Measurements from ENCODE around the gene BRICD5. TPM values are rescaled to one million over a fixed set of nuclear protein-coding genes. Genes with fewer than 3 reads are reported as not detected.

Gene BRICD5
- total and polyA plus RNA-seq, 5 experiments from 2014 or later: 0.11 to 27.0 (median 13.4) TPM; not detected in 1

DNA sequence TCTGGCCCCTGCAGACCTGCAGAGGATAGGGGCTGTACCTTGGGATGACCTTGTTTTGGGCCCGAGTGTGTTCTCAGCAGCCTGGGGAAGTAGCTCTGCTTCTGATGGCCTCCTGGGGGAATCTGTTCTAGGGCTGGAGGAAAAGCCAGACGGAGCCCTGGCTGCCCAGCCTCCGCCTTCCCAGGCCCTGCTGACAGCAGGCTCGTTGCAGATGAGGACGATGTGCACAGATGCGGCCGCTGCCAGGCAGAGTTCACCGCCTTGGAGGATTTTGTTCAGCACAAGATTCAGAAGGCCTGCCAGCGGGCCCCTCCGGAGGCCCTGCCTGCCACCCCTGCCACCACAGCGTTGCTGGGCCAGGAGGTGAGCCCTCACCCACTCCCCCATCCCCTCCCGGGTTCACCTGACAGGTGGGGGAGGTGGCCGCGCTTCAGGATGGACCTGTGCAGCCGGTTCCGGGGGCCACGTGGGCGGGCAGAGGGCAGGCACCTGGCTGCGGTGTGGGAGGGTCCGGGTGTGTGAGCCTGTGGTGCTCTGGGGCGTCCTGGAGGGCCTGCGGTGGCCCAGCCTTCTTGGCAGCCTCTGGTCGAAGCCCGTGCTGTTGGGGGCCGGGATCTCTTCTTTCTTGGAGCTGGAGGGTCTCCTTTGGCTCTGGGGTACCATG lies 17.6 kb upstream of the BRICD5 start:
- H3K36me3 Mint-ChIP-seq: peaks cover 0 to 54% (median 23%) of the 10 kb centered on the region in 3 donors
- DNase-seq (no peak), ATAC-seq (no peak)
- H3K27ac Mint-ChIP-seq: no peak overlapping the region
- no peaks in the 10 kb centered on the region for H3K9me3 Mint-ChIP-seq
- H3K4me3 Mint-ChIP-seq: no peak overlapping the region
- POLR2A ChIA-PET: no interaction called here
- peaks cover 0 to 23% (median 12%) of the 10 kb centered on the region in 4 donors for H3K4me1 Mint-ChIP-seq
- H3K27me3 Mint-ChIP-seq: peaks cover 0 to 2% (median 0%) of the 10 kb centered on the region in 5 donors

DNA sequence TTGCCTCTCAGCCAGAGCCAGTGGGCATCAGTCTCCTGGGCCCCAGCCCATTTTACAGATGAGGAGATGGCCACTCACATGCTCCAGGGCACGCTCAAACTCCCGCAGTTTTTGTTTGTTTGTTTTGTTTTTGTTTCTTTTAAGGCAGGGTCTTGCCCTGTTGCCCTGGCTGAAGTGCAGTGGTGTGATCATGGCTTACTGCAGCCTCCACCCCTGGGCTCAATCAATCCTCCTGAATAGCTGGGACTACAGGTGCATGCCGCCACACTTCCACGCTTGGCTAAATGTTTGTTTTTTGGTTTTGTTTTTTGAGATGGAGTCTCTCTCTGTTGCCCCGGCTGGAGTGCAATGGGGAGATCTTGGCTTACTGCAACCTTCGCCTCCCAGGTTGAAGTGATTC lies 16.3 kb upstream of the BRICD5 start:
- peaks cover 0 to 2% (median 0%) of the 10 kb centered on the region in 5 donors for H3K27me3 Mint-ChIP-seq
- DNase-seq (no peak), ATAC-seq (no peak)
- POLR2A ChIA-PET: interaction anchor here (1.1 to 1.8 kb wide), 3 partner anchors 12 to 24 kb away, joined by 4 to 12 read pairs (median 4); partner anchors contain the start of genes ECI1, MLST8 and PGP
- H3K4me3 Mint-ChIP-seq: peak overlapping the region in 2 of 10 donors; percentile 10 to 16
- peaks cover 0 to 26% (median 13%) of the 10 kb centered on the region in 4 donors for H3K4me1 Mint-ChIP-seq
- H3K9me3 Mint-ChIP-seq: no peaks in the 10 kb centered on the region
- peak overlapping the region in 1 of 10 donors; percentile 22 for H3K27ac Mint-ChIP-seq
- peaks cover 0 to 47% (median 19%) of the 10 kb centered on the region in 3 donors for H3K36me3 Mint-ChIP-seq

DNA sequence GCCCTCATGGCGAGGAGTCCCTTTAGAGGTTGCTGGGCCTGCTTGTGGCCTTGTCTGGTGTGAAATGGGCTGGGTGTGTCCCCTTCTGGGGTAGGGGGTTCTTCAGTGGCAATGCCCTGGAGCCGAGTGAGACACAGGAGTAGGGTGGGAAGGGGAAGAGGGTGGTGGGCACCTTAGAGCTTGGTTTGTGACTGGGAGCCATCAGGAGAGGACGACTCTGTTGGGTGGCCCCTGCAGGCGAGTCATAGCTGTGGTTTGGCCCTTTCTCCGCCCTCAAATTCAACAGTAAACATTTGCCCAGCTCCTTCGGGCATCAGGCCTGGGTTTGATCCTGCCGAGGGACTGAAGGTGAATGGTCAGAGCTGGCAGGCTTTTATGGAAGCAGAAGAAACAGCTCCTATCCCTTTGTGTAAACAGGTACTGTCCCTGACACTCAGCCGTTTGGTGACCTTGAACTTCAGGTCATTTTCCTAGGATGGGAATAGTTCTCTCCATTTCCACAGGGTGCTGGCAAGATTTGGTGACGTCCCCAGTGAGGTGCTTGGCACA lies 15.7 kb upstream of the BRICD5 start:
- no peaks in the 10 kb centered on the region for H3K9me3 Mint-ChIP-seq
- H3K27me3 Mint-ChIP-seq: peaks cover 0 to 2% (median 0%) of the 10 kb centered on the region in 5 donors
- POLR2A ChIA-PET: interaction anchor here (0.7 to 1.8 kb wide), 4 partner anchors 10 to 25 kb away, joined by 3 to 12 read pairs (median 6); partner anchors contain the start of genes DNASE1L2, ECI1 and MLST8
- H3K27ac Mint-ChIP-seq: peak overlapping the region in 3 of 10 donors; percentile 52 to 77 (median 65)
- ATAC-seq (no peak), DNase-seq (no peak)
- H3K4me1 Mint-ChIP-seq: peaks cover 0 to 26% (median 13%) of the 10 kb centered on the region in 4 donors
- H3K4me3 Mint-ChIP-seq: peak overlapping the region in 6 of 10 donors; percentile 7 to 70 (median 24)
- peaks cover 0 to 41% (median 16%) of the 10 kb centered on the region in 3 donors for H3K36me3 Mint-ChIP-seq

DNA sequence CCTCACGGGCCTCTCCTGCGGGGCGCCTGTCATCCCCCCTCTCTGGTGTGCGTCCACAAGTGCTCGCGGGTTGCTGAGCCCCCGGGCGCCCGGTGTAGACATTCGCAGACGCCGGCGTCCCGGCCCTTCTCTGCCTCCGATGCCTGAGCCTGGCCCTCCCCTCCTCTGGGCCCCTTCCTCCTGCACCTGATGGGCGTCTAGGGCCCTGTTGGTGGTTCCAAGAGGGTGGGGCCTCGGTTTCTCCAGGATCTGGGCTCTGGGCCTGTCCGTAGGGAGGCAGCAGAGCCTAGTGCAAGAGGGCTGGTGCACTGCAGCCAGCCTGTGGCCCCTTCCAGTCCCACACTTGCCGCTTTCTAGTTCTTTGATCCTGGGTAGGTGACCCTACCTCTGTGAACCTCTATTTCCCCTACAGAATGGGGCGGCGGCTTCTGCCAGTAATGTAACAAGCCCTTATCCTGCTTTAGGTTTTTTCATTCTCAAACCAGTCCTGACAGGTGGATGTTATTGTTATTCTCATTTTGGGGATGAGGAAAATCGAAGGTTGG lies 13.4 kb upstream of the BRICD5 start:
- POLR2A ChIA-PET: interaction anchor here (0.6 to 2.0 kb wide), 4 partner anchors 9 to 251 kb away, joined by 3 to 13 read pairs (median 4); partner anchors contain the start of genes ECI1, MLST8, PGP and TBC1D24
- peaks cover 0 to 19% (median 6%) of the 10 kb centered on the region in 3 donors for H3K36me3 Mint-ChIP-seq
- H3K27me3 Mint-ChIP-seq: no peaks in the 10 kb centered on the region
- ATAC-seq (peak; percentile 29 to 35), DNase-seq (peak in 2 of 10 donors; percentile 10 to 31)
- H3K27ac Mint-ChIP-seq: peak overlapping the region; percentile 48 to 91 (median 61)
- H3K4me3 Mint-ChIP-seq: peak overlapping the region; percentile 71 to 90 (median 80)
- no peaks in the 10 kb centered on the region for H3K9me3 Mint-ChIP-seq
- H3K4me1 Mint-ChIP-seq: peaks cover 0 to 26% (median 13%) of the 10 kb centered on the region in 4 donors

DNA sequence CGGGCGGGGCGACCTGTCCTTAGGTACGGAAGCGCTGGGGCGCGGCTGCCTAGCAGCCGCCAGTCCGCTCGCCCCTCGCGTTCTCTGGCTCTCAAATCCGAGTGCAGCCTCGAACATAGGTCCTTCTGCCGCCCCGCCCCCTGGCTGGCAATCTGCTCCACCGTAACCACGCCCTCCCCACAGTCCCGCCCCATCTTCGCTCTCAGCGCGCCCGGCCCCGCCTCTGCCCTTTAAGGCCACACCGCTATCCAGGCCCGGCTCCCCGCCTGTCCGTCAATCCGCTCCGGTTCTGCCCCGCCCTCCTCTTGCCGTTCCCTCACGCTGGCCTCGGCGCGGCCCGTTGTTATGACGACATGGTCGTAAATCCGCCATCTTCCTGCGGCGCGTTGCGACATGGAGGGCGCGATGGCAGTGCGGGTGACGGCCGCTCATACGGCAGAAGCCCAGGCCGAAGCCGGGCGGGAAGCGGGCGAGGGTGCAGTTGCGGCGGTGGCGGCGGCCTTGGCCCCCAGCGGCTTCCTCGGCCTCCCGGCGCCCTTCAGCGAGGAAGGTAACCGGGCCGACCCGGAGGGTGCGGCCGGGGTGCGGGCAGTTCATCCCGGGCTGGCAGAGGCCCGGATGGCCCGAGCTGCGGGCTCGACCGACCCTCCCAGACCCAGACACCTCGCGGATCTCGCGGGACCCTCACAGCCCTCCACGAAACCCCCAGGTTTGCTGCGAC lies 12.7 kb upstream of the BRICD5 start, which contains the start of gene E4F1:
Gene E4F1, plus strand, starts transcription at position 371 of the 721 bp plus-strand sequence. Its CDS starts 23 bp downstream, at position 394.
- POLR2A ChIA-PET: interaction anchor here (0.7 to 2.0 kb wide), 6 partner anchors 9 to 290 kb away, joined by 4 to 13 read pairs (median 4); partner anchors contain the start of genes ECI1, MLST8, PGP and TRAF7
- H3K4me3 Mint-ChIP-seq: peak within 1 kb of the TSS; percentile 79 to 93 (median 88)

DNA sequence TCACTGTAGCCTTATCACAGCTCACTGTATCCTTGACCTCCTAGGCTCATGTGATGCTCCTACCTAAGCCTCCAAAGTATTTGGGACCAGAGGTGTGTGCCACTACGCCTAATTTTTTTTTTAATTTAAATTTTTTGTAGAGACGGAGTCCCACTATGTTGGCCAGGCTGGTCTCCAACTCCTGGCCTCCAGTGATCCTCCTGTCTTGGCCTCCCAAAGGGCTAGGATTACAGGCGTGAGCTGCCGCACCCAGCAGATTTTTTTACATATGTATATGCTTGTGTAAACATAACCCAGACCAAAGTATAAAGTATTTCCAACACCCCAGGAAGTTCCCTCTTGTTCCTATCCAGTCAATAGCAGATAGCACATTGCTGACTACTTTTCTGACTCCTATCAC lies 5.7 kb upstream of the BRICD5 start:
- Mint-ChIP-seq H3K36me3 (no peaks in the 10 kb centered on the region), H3K27ac (peak overlapping the region in 2 of 10 donors; percentile 56 to 59), H3K27me3 (no peaks in the 10 kb centered on the region), H3K9me3 (no peaks in the 10 kb centered on the region), H3K4me1 (peaks cover 5 to 23% (median 14%) of the 10 kb centered on the region in 4 donors), H3K4me3 (peak overlapping the region; percentile 42 to 92 (median 80))
- DNase-seq: no peak
- POLR2A ChIA-PET: interaction anchor here (0.7 to 3.6 kb wide), 4 partner anchors 11 to 302 kb away, joined by 3 to 58 read pairs (median 6); partner anchors contain the start of genes ATP6V0C and MLST8
- ATAC-seq: no peak

More for the DNA sequence above, 12.7 kb upstream of the BRICD5 start, which contains the start of gene E4F1:
- peak within 1 kb of the TSS; percentile 51 to 95 (median 90) for H3K27ac Mint-ChIP-seq
- peaks cover 0 to 26% (median 13%) of the 10 kb centered on the region in 4 donors for H3K4me1 Mint-ChIP-seq
- no peaks in the 10 kb centered on the region for H3K27me3 Mint-ChIP-seq
- H3K9me3 Mint-ChIP-seq: no peaks in the 10 kb centered on the region
- peak; percentile 92 to 99 (median 98) for DNase-seq
- H3K36me3 Mint-ChIP-seq: peaks cover 0 to 18% (median 6%) of the 10 kb centered on the region in 3 donors
- ATAC-seq: peak; percentile 95 to 97

DNA sequence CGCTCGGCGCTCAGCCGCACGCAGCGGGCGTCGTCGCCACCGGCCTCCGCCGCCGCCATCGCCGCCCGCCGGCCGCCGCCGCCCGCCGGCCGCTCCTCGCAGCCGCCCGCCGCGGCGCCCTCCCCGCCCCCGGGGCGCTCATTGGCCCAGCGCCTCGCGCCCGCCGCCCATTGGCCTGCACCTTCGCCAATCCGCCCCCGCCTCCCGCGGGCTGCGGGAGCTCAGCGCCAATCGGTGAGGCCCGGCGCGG lies 4.0 kb upstream of the BRICD5 start, which contains the start of gene PGP:
Gene PGP, minus strand, starts transcription at position 122 of the 250 bp plus-strand sequence. Its CDS starts 63 bp downstream, at position 59.
- Mint-ChIP-seq H3K27me3 (no peaks in the 10 kb centered on the region), H3K36me3 (peaks cover 0 to 2% (median 0%) of the 10 kb centered on the region in 3 donors), H3K27ac (peak within 1 kb of the TSS; percentile 37 to 95 (median 86)), H3K4me1 (peaks cover 5 to 23% (median 14%) of the 10 kb centered on the region in 4 donors), H3K4me3 (peak within 1 kb of the TSS; percentile 82 to 92 (median 88)), H3K9me3 (no peaks in the 10 kb centered on the region)
- DNase-seq: peak in 1 of 10 donors; percentile 99
- POLR2A ChIA-PET: interaction anchor here (0.6 to 3.6 kb wide), 25 partner anchors 8 to 1531 kb away, joined by 3 to 58 read pairs (median 3); partner anchors contain the start of genes AMDHD2, ATP6V0C, DNASE1L2 and E4F1
- peak; percentile 95 to 96 for ATAC-seq

DNA sequence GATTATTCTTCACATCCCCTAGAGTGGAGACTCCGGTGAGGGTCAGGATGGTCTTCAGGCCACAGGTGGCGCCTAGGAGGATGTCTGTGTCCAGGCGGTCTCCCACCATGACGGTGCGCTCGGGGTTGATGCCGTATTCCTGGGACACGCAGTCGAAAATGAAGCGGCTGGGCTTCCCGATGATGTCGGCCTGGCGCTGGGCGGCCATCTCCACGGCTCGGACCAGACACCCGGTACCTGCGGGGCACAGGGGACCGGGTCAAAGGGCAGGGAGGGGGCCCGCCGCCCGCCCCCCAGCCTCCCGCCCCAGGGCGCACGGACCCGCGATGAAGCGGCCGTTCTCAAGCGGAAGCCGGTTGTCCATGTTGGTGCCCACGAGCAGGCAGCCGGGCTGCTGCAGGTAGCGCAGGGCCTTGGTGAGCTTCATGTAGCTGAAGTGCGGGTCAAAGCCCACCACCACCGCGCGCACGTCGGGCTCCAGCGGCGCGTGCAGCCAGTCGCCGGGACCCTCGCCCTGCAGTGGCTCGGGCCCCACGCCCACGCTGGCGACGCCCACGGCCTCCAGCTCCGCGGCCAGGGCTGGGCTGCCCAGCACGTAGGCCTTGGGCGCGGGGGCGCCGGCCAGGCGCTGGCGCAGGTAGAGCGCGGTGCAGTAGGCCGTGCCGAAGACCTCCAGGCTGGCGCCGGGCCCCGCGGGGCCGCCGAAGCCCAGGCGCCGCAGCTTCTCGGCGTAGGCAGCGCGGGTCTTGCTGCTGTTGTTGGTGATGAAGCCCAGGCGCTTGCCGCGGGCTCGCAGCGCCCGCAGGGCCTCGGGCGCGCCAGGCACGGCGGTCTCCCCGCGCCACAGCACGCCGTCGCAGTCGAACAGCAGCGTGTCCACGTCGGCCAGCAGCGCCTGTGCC lies 3.4 kb upstream of the BRICD5 start:
- H3K27ac Mint-ChIP-seq: peak overlapping the region in 6 of 10 donors; percentile 33 to 81 (median 40)

DNA sequence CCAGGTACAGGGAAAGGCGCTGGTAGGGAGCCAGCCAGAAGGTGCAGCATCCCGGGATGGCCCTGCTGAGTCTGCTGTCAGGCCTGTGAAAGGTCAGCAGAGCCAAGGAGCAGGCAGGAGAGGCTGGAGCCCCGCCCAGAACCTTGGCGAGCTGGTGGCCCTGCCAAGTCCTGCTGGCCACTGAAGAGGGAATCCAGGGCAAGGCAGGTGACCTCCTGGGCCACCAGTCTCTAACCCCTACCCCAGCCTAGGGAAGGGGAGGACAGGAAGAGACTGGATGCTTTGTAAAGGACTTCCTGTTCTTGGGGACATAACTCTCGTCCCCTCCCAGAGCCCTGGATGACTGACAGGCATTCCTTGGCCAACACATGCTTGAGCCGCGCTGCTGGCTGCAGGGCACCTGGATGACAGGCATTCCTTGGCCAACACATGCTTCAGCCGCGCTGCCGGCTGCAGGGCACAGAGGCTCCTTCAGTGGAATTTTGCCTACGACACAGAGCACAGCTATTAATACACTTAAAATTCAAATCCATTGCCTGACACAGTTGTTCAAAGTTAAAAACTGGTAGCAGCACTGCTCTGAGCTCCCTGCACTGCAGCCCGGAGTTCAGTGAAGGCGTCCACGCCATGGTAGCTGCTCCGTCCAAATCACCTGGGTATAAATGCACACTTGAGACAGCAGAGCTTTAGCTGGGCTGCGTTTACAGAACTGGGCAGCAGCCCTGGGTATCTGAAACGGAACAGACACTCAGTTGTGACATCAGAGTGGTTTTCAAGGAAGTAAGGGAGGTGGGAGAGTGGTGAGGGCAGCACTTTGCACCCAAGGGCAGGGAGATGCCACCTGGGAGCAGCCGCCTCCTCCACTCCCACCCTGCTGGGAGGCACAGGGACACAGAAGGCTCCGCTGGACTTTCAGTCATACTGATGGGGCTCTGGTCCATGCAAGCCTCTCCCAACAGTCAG lies 2.0 kb upstream of the BRICD5 start:
- Mint-ChIP-seq H3K36me3 (peaks cover 0 to 18% (median 5%) of the 10 kb centered on the region in 3 donors), H3K4me3 (peak overlapping the region; percentile 59 to 85 (median 72)), H3K27me3 (no peaks in the 10 kb centered on the region), H3K4me1 (peaks cover 8 to 25% (median 18%) of the 10 kb centered on the region in 4 donors), H3K27ac (peak overlapping the region in 6 of 10 donors; percentile 29 to 72 (median 44)), H3K9me3 (no peaks in the 10 kb centered on the region)
- POLR2A ChIA-PET: interaction anchor here (0.9 kb wide), 1 partner anchor 430 kb away, joined by 3 read pairs; the partner anchor contains the start of genes NUBP2 and SPSB3
- DNase-seq (no peak), ATAC-seq (no peak)

More for the DNA sequence above, 3.4 kb upstream of the BRICD5 start:
- ATAC-seq: peak in 1 of 2 donors; percentile 19
- POLR2A ChIA-PET: interaction anchor here (0.6 to 3.6 kb wide), 23 partner anchors 9 to 1530 kb away, joined by 3 to 58 read pairs (median 3); partner anchors contain the start of genes AMDHD2, ATP6V0C, DNASE1L2 and E4F1
- Mint-ChIP-seq H3K9me3 (no peaks in the 10 kb centered on the region), H3K36me3 (peaks cover 0 to 6% (median 0%) of the 10 kb centered on the region in 3 donors), H3K27me3 (no peaks in the 10 kb centered on the region), H3K4me1 (peaks cover 5 to 23% (median 14%) of the 10 kb centered on the region in 4 donors), H3K4me3 (peak overlapping the region; percentile 59 to 85 (median 74))
- DNase-seq: no peak

DNA sequence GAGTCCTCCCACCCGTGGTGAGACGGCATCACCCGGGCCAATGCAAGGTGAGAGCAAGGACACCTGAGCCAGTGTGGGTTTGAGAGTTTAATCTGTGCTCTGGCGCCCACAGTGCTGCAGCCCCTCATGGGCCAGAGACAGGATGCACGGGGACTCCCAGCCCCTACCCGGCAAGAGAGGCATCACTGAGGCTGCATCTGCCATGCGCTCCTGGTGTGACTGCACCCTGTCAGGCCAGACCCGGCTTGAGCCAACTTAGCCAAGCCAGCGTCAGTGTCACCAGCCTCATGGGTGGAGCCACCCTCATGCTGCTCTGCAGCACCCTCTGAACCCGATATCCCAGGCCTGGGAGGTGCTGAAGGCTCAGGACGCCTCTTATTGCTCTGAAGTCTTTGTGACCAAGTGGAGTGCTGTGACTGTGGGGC lies 1.3 kb upstream of the BRICD5 start:
- peaks cover 0 to 21% (median 8%) of the 10 kb centered on the region in 3 donors for H3K36me3 Mint-ChIP-seq

More for the DNA sequence above, 1.3 kb upstream of the BRICD5 start:
- Mint-ChIP-seq H3K4me3 (peak overlapping the region in 6 of 10 donors; percentile 20 to 60 (median 46)), H3K27me3 (no peaks in the 10 kb centered on the region), H3K9me3 (no peaks in the 10 kb centered on the region), H3K4me1 (peaks cover 8 to 32% (median 25%) of the 10 kb centered on the region in 4 donors), H3K27ac (peak overlapping the region in 1 of 10 donors; percentile 70)
- no peak for ATAC-seq
- no peak for DNase-seq
- POLR2A ChIA-PET: no interaction called here

Measured in naive thymus-derived CD8-positive, alpha-beta T cell (primary cell).